ENCODE results near the gene ZSWIM2. TPM values are rescaled to one million over a fixed set of nuclear protein-coding genes. Genes with fewer than 3 reads are reported as not detected.
A peak's percentile ranks its signal among the peaks of the same experiment; 100 is the strongest.

Gene ZSWIM2
- total RNA-seq, 1 experiment from 2014 or later: not detected

DNA sequence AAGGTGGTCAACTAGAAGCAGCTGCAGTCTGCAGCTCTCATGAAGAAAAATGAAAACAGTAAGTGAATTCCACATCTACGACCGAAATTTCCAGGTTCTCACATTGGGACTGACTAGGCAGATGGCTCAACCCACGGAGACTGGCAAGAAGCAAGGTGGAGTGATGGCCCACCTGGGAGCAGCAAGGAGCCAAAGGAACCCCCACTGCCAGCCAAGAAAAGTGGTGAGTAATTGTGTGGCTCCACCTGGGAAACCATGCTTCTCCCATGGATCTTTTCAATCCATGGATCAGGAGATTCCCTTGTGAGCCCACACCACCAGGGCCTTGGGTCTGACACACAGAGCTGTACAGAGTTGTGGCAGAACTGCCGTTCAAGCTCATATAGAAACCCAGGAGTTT is 64.0 kb downstream of the ZSWIM2 start:
- Histone ChIP-seq H3K4me1 (ENCODE audit: insufficient read depth, low read length) (0 out of 2 replicates have a peak, but pooled peaks cover 3% of the 10 kb centered on the region), H3K4me2 (ENCODE audit: low read length) (no peak overlapping the region), H3K27ac (ENCODE audit: low read length) (no peak overlapping the region), H3K4me3 (ENCODE audit: low read length) (no peak overlapping the region), H3K79me2 (ENCODE audit: low read length) (no peaks in the 10 kb centered on the region), H4K20me1 (ENCODE audit: low read length) (no peaks in the 10 kb centered on the region), H3K9ac (ENCODE audit: low read length) (no peak overlapping the region), H3K36me3 (ENCODE audit: low read depth, low read length) (no peaks in the 10 kb centered on the region), H3K27me3 (ENCODE audit: low read length) (no peaks in the 10 kb centered on the region), H3K9me2 (replicated peaks; ENCODE audit: low read length) (no peaks in the 10 kb centered on the region), H3F3A (ENCODE audit: low read length, unreplicated experiment) (no peaks in the 10 kb centered on the region), H3K9me3 (ENCODE audit: low read length) (peaks cover 8% of the 10 kb centered on the region), H2AFZ (ENCODE audit: low read length) (no peak overlapping the region)
- no TSS peak for BruUV-seq (replicated peaks)
- ChIA-PET POLR2A (ENCODE audit: unreplicated experiment) (no interaction called here), CTCF (no interaction called here)
- no peak for ATAC-seq
- intact Hi-C loops (cut with micrococcal nuclease): loop anchor here (5.0 kb wide), 1 partner anchor 93 kb away; the partner anchor contains the start of gene FAM171B
- TF ChIP-seq EZH2 (IDR thresholded peaks at IDR 0.05; ENCODE audit: low read length, unreplicated experiment) (no peak), EZH2phosphoT487 (IDR thresholded peaks at IDR 0.05; ENCODE audit: borderline replicate concordance, low read length) (no peak)
- DNase-seq: no peak

DNA sequence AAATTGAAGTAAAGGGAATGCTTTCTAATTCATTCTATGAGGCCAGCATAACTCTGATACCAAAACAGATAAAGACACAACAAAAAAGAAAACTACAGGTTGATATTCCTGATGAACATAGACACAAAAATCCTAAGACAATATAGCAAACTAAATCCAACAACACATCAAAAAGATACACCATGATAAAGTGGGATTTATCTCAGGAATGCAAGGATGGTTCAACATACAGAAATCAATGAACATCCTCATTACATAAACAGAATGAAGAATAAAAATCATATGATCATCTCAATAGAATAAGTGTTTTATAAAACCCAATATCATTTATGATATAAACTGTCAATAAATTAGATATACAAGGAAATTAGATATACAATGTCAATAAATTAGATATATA is 65.7 kb downstream of the ZSWIM2 start:
- POLR2A ChIA-PET (ENCODE audit: unreplicated experiment): no interaction called here
- intact Hi-C loops (cut with micrococcal nuclease): loop anchor here (5.0 kb wide), 1 partner anchor 91 kb away; the partner anchor contains the start of gene FAM171B
- TF ChIP-seq, protein P1, sequence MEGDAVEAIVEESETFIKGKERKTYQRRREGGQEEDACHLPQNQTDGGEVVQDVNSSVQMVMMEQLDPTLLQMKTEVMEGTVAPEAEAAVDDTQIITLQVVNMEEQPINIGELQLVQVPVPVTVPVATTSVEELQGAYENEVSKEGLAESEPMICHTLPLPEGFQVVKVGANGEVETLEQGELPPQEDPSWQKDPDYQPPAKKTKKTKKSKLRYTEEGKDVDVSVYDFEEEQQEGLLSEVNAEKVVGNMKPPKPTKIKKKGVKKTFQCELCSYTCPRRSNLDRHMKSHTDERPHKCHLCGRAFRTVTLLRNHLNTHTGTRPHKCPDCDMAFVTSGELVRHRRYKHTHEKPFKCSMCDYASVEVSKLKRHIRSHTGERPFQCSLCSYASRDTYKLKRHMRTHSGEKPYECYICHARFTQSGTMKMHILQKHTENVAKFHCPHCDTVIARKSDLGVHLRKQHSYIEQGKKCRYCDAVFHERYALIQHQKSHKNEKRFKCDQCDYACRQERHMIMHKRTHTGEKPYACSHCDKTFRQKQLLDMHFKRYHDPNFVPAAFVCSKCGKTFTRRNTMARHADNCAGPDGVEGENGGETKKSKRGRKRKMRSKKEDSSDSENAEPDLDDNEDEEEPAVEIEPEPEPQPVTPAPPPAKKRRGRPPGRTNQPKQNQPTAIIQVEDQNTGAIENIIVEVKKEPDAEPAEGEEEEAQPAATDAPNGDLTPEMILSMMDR (conservative IDR thresholded peaks at IDR 0.05; ENCODE audit: low read depth, low read length): no peak
- TF ChIP-seq EZH2 (IDR thresholded peaks at IDR 0.05; ENCODE audit: low read length, unreplicated experiment): no peak
- TF ChIP-seq EZH2phosphoT487 (IDR thresholded peaks at IDR 0.05; ENCODE audit: borderline replicate concordance, low read length): no peak
- ATAC-seq: no peak
- no peak overlapping the region for H3K27ac ChIP-seq (ENCODE audit: low read length)
- no peaks in the 10 kb centered on the region for H4K20me1 ChIP-seq (ENCODE audit: low read length)
- H3F3A ChIP-seq (ENCODE audit: low read length, unreplicated experiment): no peaks in the 10 kb centered on the region
- H3K27me3 ChIP-seq (ENCODE audit: low read length): no peaks in the 10 kb centered on the region
- no TSS peak for BruUV-seq (replicated peaks)
- H3K36me3 ChIP-seq (ENCODE audit: low read depth, low read length): no peaks in the 10 kb centered on the region
- no peaks in the 10 kb centered on the region for H3K9me2 ChIP-seq (replicated peaks; ENCODE audit: low read length)
- H3K9me3 ChIP-seq (ENCODE audit: low read length): peaks cover 8% of the 10 kb centered on the region
- H3K9ac ChIP-seq (ENCODE audit: low read length): no peak overlapping the region
- CTCF ChIA-PET: no interaction called here
- H3K4me1 ChIP-seq (ENCODE audit: insufficient read depth, low read length): 0 out of 2 replicates have a peak, but pooled peaks cover 3% of the 10 kb centered on the region
- H2AFZ ChIP-seq (ENCODE audit: low read length): no peak overlapping the region
- no peak overlapping the region for H3K4me2 ChIP-seq (ENCODE audit: low read length)
- no peak for DNase-seq
- H3K4me3 ChIP-seq (ENCODE audit: low read length): no peak overlapping the region
- H3K79me2 ChIP-seq (ENCODE audit: low read length): no peaks in the 10 kb centered on the region

DNA sequence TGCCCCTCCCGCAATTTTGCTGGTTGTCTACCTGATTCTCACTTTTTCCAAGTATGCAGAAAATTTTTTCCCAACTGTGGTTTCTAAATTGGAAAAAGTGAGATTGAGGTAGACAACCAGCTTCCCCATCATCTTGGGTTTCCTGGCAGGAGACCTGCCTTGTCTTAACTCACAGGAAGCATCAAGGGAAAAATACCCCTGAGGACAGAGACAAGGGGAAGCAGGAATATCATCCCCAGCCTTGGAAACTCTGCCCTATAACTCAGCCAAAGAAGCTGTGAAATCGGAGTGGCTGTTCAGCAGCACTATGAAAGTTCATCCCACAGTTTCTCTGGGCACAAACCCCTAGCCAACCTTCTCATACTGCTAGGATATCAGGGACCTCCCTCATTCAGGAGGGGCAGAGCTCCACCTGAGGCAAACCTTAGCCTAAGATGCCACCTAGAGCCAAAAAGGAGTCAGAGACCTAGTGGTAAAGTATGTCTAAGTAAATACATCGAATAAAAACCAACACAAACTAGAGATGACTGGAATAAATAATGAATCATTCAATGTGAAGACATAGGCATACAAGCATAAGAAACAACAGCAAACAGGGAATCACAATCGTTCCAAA is 68.2 kb downstream of the ZSWIM2 start:
- peaks cover 8% of the 10 kb centered on the region for H3K9me3 ChIP-seq (ENCODE audit: low read length)
- H3K9me2 ChIP-seq (replicated peaks; ENCODE audit: low read length): no peaks in the 10 kb centered on the region
- H3K79me2 ChIP-seq (ENCODE audit: low read length): no peaks in the 10 kb centered on the region
- DNase-seq (peak; percentile 90), ATAC-seq (peak; percentile 100)
- no TSS peak for BruUV-seq (replicated peaks)
- CTCF ChIA-PET: interaction anchor here (0.6 kb wide), 2 partner anchors 192 to 341 kb away, joined by 3 read pairs; no protein-coding TSS in a partner anchor
- no peak overlapping the region for H3K4me3 ChIP-seq (ENCODE audit: low read length)
- POLR2A ChIA-PET (ENCODE audit: unreplicated experiment): interaction anchor here (0.7 kb wide), 1 partner anchor 377 kb away, joined by 3 read pairs; no protein-coding TSS in a partner anchor
- H3K4me1 ChIP-seq (ENCODE audit: insufficient read depth, low read length): 0 out of 2 replicates have a peak, but pooled peaks cover 3% of the 10 kb centered on the region
- peak overlapping the region; percentile 1; the same call in 1 of the 2 replicates for H2AFZ ChIP-seq (ENCODE audit: low read length)
- H3F3A ChIP-seq (ENCODE audit: low read length, unreplicated experiment): no peaks in the 10 kb centered on the region
- no peaks in the 10 kb centered on the region for H3K36me3 ChIP-seq (ENCODE audit: low read depth, low read length)
- H3K4me2 ChIP-seq (ENCODE audit: low read length): peak overlapping the region; percentile 25
- no peaks in the 10 kb centered on the region for H3K27me3 ChIP-seq (ENCODE audit: low read length)
- H3K27ac ChIP-seq (ENCODE audit: low read length): no peak overlapping the region
- no peaks in the 10 kb centered on the region for H4K20me1 ChIP-seq (ENCODE audit: low read length)
- intact Hi-C loops (cut with micrococcal nuclease): loop anchor here (1.0 to 5.0 kb wide), 4 partner anchors 89 to 277 kb away; partner anchors contain the start of gene FAM171B
- H3K9ac ChIP-seq (ENCODE audit: low read length): no peak overlapping the region
- TF ChIP-seq, protein P1 (conservative IDR thresholded peaks at IDR 0.05; ENCODE audit: low read depth, low read length): peak; percentile 88
- TF ChIP-seq EZH2 (IDR thresholded peaks at IDR 0.05; ENCODE audit: low read length, unreplicated experiment): no peak

Other genes with a start within 250 kb of the ZSWIM2 start
- 4.0 and 5.5 TPM in 2 replicates for gene FAM171B, start 155.1 kb downstream of the ZSWIM2 start, total RNA-seq (2014; rRNA removed)

Measured in PC-3 (cell line).